HUES64 (cell line): ENCODE data around the gene ZDHHC7.

Experiments
- H3K27ac ChIP-seq: 2 replicates; pipeline ENCODE4 v1.7.0; 2013; ENCODE audit warnings: low read depth, low read length, inconsistent platforms
- H3K27me3 ChIP-seq: 2 replicates; pipeline ENCODE4 v1.6.1; 2013; ENCODE audit warnings: mild to moderate bottlenecking, low read length; ENCODE audit not compliant: insufficient read depth
- H3K36me3 ChIP-seq: 2 replicates; pipeline ENCODE4 v1.6.1; 2013; ENCODE audit warnings: mild to moderate bottlenecking, low read length; ENCODE audit not compliant: insufficient read depth
- H3K4me1 ChIP-seq: 2 replicates; pipeline ENCODE4 v1.6.1; 2013; ENCODE audit warnings: mild to moderate bottlenecking, low read length, moderate library complexity; ENCODE audit not compliant: insufficient read depth
- H3K4me3 ChIP-seq: 2 replicates; pipeline ENCODE4 v1.5.1; 2013; ENCODE audit warnings: mild to moderate bottlenecking, low read length, moderate library complexity
- H3K9ac ChIP-seq: 2 replicates; pipeline ENCODE4 v1.6.1; 2013; ENCODE audit warnings: mild to moderate bottlenecking, low read depth, low read length
- H3K9me3 ChIP-seq: 2 replicates; pipeline ENCODE4 v1.6.1; 2013; ENCODE audit warnings: low read depth, low read length; ENCODE audit not compliant: insufficient read depth
- WGBS: fragments of 150-250, 120-280 bp; methylation state at CpG from one replicate; pipeline ENCODE4 v1.1.7; 2013; ENCODE audit warnings: missing lambda C conversion rate; 5-methylcytosine and 5-hydroxymethylcytosine counted together

Gene ZDHHC7

DNA sequence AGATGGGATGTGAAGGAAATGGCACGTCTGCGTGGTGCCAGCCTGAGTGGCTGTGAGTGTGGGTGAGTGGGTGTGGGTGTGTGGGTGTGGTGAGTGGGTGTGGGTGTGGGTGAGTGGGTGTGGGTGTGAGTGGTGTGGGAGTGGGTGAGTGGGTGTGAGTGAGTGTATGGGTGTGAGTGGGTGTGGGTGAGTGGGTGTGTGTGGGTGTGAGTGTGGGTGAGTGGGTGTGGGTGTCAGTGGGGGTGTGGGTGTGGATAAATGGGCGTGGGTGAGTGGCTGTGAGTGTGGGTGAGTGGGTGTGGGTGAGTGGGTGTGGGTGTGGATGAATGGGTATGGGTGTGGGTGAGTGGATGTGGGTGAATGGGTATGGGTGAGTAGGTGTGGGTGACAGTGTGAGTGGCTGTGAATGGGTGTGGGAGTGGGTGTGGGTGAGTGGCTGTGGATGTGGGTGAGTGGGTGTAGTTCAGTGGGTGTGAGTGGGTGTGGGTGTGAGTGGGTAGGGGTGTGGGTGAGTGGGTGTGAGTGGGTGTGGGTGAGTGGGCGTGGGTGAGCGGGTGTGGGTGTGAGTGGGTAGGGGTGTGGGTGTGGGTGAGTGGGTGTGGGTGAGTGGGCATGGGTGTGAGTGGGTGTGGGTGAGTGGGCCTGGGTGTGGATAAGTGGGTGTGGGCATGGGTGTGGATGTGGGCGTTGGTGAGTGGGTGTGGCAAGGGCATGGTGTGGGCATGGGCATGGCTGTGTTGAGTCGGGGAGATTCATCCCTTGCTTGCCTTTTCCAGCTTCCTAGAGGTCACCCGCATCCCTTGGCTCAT is 80.8 kb downstream of the ZDHHC7 start:
- Histone ChIP-seq H3K9ac (no peak overlapping the region), H3K9me3 (no peaks in the 10 kb centered on the region), H3K4me1 (no peaks in the 10 kb centered on the region), H3K36me3 (no peaks in the 10 kb centered on the region), H3K4me3 (no peak overlapping the region), H3K27ac (no peak overlapping the region), H3K27me3 (no peaks in the 10 kb centered on the region)
- whole genome bisulfite sequencing = 68% methylated on average over 8 of the region's 8 CpGs

DNA sequence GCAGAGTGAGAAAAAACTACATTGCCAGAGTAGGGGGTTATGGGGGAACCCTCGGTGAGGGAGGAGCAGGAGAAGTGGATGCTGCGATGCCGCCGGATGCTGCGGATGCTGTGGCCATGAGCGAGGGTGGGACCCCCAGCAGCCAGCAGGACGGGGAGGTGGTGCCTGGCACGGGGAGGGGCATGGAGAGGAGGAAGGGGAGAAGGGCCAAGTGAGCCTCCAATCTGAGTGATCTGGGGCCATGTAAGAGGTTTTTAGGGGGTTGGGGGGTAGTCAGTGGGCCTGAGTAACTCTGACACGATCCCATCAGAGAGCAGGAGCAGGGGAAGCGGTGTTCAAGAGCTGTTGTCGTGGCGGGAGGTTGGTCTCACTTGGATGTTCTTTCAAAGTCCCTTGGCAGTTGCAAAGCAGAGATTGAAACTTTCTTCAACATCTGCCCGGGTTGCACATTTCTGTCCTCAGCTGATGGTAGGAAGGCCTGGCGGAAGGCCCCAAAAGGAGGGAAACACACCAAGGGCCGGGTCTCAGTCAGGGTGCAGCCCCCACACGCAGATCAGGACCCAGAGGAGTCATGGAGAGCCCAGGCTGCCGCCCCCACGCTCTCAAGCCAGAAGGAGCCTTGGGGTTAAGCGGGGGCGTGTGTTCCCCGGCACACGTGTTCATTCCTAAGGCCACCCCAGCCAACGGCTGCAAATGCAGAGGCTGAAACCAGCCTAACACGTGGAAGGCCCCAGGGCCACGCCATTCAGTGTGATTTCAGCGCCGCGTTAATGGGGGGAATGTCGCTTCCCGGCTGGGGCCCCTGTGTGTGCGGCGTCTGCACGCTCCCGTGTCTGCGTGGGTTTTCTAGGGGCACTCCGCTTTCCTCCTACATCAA is 81.7 kb downstream of the ZDHHC7 start:
- Histone ChIP-seq H3K27me3 (no peaks in the 10 kb centered on the region), H3K27ac (no peak overlapping the region), H3K4me3 (no peak overlapping the region), H3K9ac (no peak overlapping the region), H3K9me3 (no peaks in the 10 kb centered on the region), H3K36me3 (no peaks in the 10 kb centered on the region), H3K4me1 (no peaks in the 10 kb centered on the region)
- 89% methylated on average over 35 of the region's 36 CpGs for WGBS

DNA sequence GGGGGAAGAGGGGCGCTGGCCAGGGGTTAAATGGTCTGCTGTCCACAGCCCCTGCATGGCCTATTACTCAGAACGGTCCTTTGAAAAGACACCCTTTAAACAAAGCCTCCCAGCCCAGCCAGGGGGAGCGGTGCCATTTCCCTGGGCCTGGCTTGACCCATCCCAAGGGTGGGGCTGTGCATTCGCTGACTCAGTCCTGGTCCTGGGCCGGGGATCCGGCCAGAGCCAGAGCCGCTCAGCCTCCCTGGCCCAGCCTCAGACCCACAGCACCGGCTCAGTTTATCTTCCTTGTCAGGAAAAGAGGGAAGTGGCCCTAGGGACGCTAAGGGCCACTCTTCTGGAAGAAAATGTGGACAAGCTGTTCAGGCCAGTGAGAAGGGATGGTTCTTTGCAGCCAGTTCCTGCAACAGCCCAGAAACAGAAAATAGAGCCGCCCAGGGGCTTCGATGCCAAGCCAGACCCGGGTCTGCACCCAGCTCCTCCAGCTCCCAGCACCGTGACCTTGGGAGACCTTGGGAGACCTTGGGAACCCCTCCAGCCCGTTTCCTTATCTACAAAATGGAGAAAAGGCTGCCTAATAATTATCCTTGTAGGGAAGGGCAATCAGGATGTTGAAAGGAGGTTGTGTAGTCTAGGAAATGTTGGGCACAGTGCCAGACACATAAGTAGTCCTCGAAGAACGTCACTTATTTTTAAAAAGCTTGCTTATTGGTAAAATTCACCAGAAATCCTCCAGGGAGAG is 82.5 kb downstream of the ZDHHC7 start:
- Histone ChIP-seq H3K9me3 (no peaks in the 10 kb centered on the region), H3K9ac (no peak overlapping the region), H3K36me3 (no peaks in the 10 kb centered on the region), H3K27me3 (no peaks in the 10 kb centered on the region), H3K4me1 (no peaks in the 10 kb centered on the region), H3K4me3 (no peak overlapping the region), H3K27ac (no peak overlapping the region)
- 91% methylated on average over 15 of the region's 16 CpGs for WGBS

DNA sequence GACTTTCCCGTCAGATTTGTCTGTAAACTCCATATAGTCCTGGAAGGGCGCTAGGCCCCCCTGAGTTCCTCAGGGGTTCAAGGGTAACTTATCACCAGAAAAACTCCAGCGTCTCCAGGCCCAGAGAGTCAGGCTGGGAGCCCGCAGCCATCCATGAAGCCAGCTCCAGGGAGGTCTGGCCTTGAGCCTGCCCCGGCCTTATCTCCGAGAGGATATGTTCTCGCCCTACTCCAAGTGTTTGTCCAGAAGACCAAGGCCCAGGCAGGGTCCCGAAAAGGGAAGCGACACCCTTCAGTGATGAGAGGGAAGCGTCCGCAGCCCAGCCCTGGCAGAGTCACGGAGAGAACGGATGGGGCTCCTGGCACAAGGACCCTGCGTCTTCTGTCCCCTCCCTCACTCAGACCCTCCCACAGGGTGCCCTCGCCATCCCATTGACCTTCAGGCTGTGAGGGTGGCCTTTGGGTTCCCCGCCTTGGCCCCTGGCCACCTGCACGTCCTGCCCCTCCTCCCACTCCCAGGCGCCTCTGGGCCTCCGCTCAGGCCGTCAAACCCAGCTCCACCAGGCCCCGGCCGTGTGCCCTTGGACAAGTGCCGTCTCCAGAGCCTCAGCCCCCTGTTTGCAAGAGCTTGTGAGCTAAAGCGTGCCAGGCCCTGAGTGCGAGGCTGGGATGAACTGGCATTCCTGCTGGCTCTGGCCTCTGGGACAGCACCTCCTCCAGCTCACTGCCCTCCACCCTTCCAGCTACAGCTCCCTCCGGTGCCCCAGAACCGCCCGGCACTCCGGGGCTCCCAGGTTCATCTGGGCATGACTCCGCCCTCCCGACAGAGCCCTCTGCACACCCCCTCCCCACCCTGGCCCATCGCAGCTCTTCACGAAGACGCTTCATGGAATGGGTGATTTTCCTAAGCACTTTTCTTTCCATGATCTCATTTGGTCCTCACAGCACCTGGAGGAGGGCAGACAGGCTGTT is 83.4 kb downstream of the ZDHHC7 start:
- WGBS = 86% methylated on average over 34 of the region's 34 CpGs
- no peak overlapping the region for H3K9ac ChIP-seq

DNA sequence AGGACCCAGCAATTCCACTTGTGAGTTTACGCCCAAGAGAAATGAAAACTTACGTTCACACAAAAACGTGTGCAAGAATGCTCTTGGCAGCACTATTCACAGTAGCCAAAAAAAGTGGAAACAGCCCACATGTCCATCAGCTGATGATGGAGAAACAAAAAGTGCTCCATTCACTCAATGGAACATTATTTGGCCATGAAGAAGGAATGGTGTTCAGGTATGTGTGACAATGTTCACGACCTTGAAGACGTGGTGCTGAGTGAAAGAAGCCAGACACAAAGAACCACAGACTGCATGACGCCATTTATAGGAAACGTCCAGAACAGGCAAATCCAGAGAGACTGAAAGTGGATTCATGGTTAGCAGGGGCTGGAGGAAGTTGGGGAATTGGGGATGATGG is 84.9 kb downstream of the ZDHHC7 start:
- H3K27ac ChIP-seq = no peak overlapping the region
- no peaks in the 10 kb centered on the region for H3K4me1 ChIP-seq
- H3K27me3 ChIP-seq = no peaks in the 10 kb centered on the region
- no peaks in the 10 kb centered on the region for H3K36me3 ChIP-seq
- H3K9me3 ChIP-seq = no peaks in the 10 kb centered on the region
- WGBS = 54% methylated on average over 7 of the region's 7 CpGs
- no peak overlapping the region for H3K9ac ChIP-seq
- H3K4me3 ChIP-seq = no peak overlapping the region

More for the DNA sequence above, 83.4 kb downstream of the ZDHHC7 start:
- Histone ChIP-seq H3K9me3 (no peaks in the 10 kb centered on the region), H3K4me1 (no peaks in the 10 kb centered on the region), H3K27me3 (no peaks in the 10 kb centered on the region), H3K36me3 (no peaks in the 10 kb centered on the region), H3K27ac (no peak overlapping the region), H3K4me3 (no peak overlapping the region)

DNA sequence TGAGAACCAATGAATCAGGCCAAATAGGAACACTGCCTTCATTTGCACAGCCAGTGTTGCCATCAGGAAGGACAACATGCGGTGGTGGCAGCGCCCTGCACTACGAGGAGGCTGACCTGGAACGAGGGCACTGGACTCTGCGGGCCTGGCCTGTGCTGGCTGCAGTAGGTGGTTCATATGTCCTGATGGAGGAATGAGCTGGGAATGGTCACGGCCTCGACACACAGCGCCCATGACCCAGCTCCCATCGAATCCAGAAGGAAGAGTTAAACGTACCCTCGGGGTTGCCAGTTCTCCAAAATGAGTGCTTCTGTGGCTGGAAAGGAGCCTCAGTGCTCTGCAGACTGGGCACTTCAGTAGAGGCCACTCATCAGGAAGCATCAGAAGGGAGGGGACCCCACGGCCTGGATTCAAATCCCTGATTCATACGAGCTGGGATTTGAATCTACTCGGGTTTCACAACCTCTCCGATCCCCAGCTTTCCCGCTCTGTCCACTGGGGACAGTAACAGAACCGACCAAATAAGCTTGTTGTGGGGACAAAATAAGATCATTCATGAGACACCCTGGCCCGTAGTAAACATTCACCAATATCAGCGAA is 85.5 kb downstream of the ZDHHC7 start:
- Histone ChIP-seq H3K9ac (no peak overlapping the region), H3K27me3 (no peaks in the 10 kb centered on the region), H3K27ac (no peak overlapping the region), H3K4me3 (no peak overlapping the region), H3K9me3 (no peaks in the 10 kb centered on the region), H3K36me3 (no peaks in the 10 kb centered on the region), H3K4me1 (no peaks in the 10 kb centered on the region)
- WGBS = 90% methylated on average over 19 of the region's 19 CpGs

DNA sequence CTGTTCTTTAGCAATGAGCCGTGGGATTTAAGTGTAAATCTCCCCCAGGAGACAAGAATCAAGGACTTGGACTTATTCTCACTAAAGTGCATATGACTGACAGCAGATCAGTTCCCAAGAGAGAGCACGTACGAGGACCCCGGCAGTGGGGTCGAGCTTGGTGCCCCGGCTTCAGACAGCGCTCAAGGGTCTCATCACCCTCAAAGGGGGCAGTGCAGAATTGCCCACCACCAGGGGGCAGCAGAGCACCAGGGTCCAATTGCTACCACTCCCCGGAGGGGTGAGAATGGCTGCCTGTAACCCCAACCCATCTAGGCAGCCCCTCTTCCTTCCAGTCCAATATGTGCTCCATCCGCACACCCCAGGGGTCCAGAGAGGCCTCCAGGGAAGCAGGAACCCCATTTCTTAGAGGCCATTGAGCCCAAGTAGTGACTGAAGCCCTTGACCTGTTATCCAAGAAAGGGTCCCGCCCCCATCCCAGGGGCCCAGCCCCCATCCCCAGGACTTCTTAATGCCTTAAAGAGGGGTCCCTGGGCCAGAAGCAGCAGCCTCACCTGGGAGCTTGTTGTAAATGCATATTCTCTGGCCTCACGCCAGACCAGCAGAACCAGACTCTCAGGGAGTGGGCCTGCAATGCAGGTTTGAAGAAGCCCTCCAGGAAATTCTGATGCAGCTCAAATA is 86.1 kb downstream of the ZDHHC7 start:
- no peaks in the 10 kb centered on the region for H3K4me1 ChIP-seq

DNA sequence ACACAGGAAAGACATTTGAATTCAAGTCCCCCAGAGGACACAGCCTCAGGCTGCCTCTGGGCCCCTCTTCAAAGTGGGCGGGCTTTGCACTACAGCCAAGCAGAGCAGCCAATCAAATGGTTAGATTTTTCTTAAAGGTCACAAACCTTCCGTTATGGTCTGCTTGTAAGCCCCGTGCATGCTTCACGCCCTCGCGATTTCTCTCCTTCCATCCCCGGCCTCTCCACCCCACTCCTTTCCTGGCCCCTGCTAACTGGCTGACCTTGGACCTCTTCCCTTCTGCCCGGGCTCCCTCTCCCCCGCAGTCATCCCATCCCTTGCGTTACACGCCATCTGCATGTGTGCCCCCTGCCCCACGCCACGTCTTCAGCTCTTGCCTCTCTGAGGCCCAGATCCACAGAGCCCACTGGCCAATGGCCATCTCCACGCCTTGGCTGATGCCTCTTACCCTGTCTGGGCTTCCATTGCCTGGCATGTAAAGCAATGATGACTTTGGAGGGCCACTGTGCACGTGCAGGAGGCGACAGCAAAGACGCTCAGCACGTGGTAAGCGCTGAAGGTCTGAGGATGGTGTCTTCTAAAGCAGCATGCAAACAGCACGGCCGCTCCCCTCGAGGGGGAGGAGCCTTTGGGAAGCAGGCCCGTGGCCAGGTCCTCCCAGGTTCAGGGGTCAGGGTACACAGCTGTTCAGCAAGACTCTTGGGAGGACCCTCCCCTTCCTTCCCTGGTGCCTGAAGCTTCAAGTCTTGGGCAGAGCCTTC is 86.8 kb downstream of the ZDHHC7 start:
- Histone ChIP-seq H3K27ac (no peak overlapping the region), H3K4me3 (no peak overlapping the region), H3K36me3 (no peaks in the 10 kb centered on the region), H3K4me1 (no peaks in the 10 kb centered on the region), H3K9ac (no peak overlapping the region), H3K27me3 (no peaks in the 10 kb centered on the region), H3K9me3 (no peaks in the 10 kb centered on the region)
- 86% methylated on average over 23 of the region's 23 CpGs for WGBS

More for the DNA sequence above, 86.1 kb downstream of the ZDHHC7 start:
- Histone ChIP-seq H3K36me3 (no peaks in the 10 kb centered on the region), H3K4me3 (no peak overlapping the region), H3K9me3 (no peaks in the 10 kb centered on the region), H3K9ac (no peak overlapping the region), H3K27ac (no peak overlapping the region), H3K27me3 (no peaks in the 10 kb centered on the region)
- 85% methylated on average over 11 of the region's 11 CpGs for WGBS
